HepG2 (cell line): ENCODE results near the gene ADAMTS2. TPM values are rescaled to one million over a fixed set of nuclear protein-coding genes. Genes with fewer than 3 reads are reported as not detected.

ENCODE experiments used
- ATAC-seq: fragments of 200-7000 bp; cut with Tn5 transposase; 3 replicates; pipeline ENCODE4 v1.9.1; 2020; ENCODE audit warnings: mild to moderate bottlenecking, moderate library complexity
- BruUV-seq: library from RNA; stranded (reverse); fragments of 400-500 nt; replicated peaks from 2 replicates; lab custom pipeline; 2021; lab: Mats Ljungman, UMichigan
- CTCF ChIA-PET: fragments of 300-600 bp; formaldehyde crosslinking; extraction: SDS; loops from one replicate; lab custom pipeline; 2021; ENCODE audit warnings: low total read pairs, inconsistent platforms, low intra/inter-chr PET ratio; lab: Yijun Ruan, JAX
- POLR2A ChIA-PET: fragments of 350-600 bp; sonication (Branson Sonifier 250); formaldehyde crosslinking; loops from one replicate; lab custom pipeline; 2020; ENCODE audit warnings: antibody characterized with exemption, inconsistent platforms; lab: Yijun Ruan, JAX
- DNase-seq: peaks from one replicate; pipeline ENCODE4 v3.0.0-alpha.2; 2015; ENCODE audit warnings: low spot score
- FAIRE-seq: peaks from 3 replicates; lab custom pipeline; 2011; peaks lifted over from hg19 to GRCh38; lab: Jason Lieb, UNC
- H2AFZ ChIP-seq: one replicate; pipeline ENCODE4 v1.6.1; 2011; ENCODE audit warnings: low read length, inconsistent platforms
- H3K27ac ChIP-seq: fragments of 300-600 bp; 3 replicates; pipeline ENCODE4 v1.8.0; 2011; ENCODE audit warnings: mixed run types, mild to moderate bottlenecking, mixed read lengths, low read length, inconsistent platforms; ENCODE audit not compliant: insufficient read depth; ENCODE audit errors: extremely low read length
- H3K27me3 ChIP-seq, 2 experiments: fragments of 200-600 bp in 1 of 2; 2 replicates in 1 of 2; 3 replicates in 1 of 2; pipeline versions ENCODE4 v1.6.0 to v1.8.0; 2011; ENCODE audit warnings: low read length in 2 of 2, mild to moderate bottlenecking in 2 of 2, moderate library complexity in 2 of 2, inconsistent platforms in 1 of 2; ENCODE audit not compliant: insufficient read depth in 2 of 2, control insufficient read depth in 1 of 2
- H3K36me3 ChIP-seq, 2 experiments: fragments of 200-600 bp in 1 of 2; replicated peaks in 1 of 2; 2 replicates in 1 of 2; 3 replicates in 1 of 2; pipeline versions ENCODE4 v1.5.1 to v1.8.0; 2011; ENCODE audit warnings: low read length in 2 of 2, inconsistent platforms in 1 of 2; ENCODE audit not compliant: insufficient read depth in 2 of 2, control insufficient read depth in 1 of 2
- H3K4me1 ChIP-seq: 2 replicates; pipeline ENCODE4 v1.5.1; 2012; ENCODE audit warnings: low read length, inconsistent platforms; ENCODE audit not compliant: insufficient read depth
- H3K4me2 ChIP-seq: 2 replicates; pipeline ENCODE4 v1.6.0; 2011; ENCODE audit warnings: low read depth, low read length, inconsistent platforms
- H3K4me3 ChIP-seq, 3 experiments: fragments of 200-600 bp in 1 of 3; sonication (generic), shearing (Covaris generic) in 1 of 3; replicated peaks in 1 of 3; 2 replicates each; pipeline ENCODE4 v1.5.1; 2011 to 2016; ENCODE audit warnings: low read length in 3 of 3, inconsistent platforms in 2 of 3, low read depth in 2 of 3, mild to moderate bottlenecking in 2 of 3, control low read depth in 1 of 3, mixed read lengths in 1 of 3; ENCODE audit not compliant: insufficient read depth in 1 of 3
- H3K79me2 ChIP-seq: one replicate; pipeline ENCODE4 v1.6.1; 2011; ENCODE audit warnings: low read length, inconsistent platforms; ENCODE audit not compliant: insufficient read depth
- H3K9ac ChIP-seq: 2 replicates; pipeline ENCODE4 v1.6.0; 2011; ENCODE audit warnings: mild to moderate bottlenecking, low read depth, low read length, inconsistent platforms; ENCODE audit not compliant: insufficient read depth
- H3K9me3 ChIP-seq: 2 replicates; pipeline ENCODE4 v1.5.1; 2012; ENCODE audit warnings: mild to moderate bottlenecking, low read length
- H4K20me1 ChIP-seq: 2 replicates; pipeline ENCODE4 v1.6.0; 2011; ENCODE audit warnings: inconsistent platforms, mild to moderate bottlenecking, low read length, moderate library complexity; ENCODE audit not compliant: insufficient read depth
- ISX ChIP-seq: sonication (generic); formaldehyde crosslinking; conservative IDR thresholded peaks from 2 replicates; pipeline ENCODE4 v1.5.0; 2020; ENCODE audit warnings: missing genetic modification reagents
- KLF15 ChIP-seq: sonication (generic); formaldehyde crosslinking; IDR thresholded peaks from 2 replicates; pipeline ENCODE4 v1.8.1; 2023; ENCODE audit warnings: borderline replicate concordance, mild to moderate bottlenecking, inconsistent platforms, missing genetic modification reagents, mixed read lengths
- MED13 ChIP-seq: sonication (generic); formaldehyde crosslinking; IDR thresholded peaks from 2 replicates; pipeline ENCODE4 v1.5.0; 2020; ENCODE audit warnings: missing genetic modification reagents
- NFE2L2 ChIP-seq: fragments of 150-350 bp; IDR thresholded peaks from 2 replicates; pipeline ENCODE4 v1.6.1; 2014; ENCODE audit warnings: low read length
- NFYB ChIP-seq: sonication (generic); formaldehyde crosslinking; IDR thresholded peaks from 2 replicates; pipeline ENCODE4 v1.4.0; 2020; ENCODE audit warnings: missing genetic modification reagents
- ZNF180 ChIP-seq: sonication (generic); formaldehyde crosslinking; IDR thresholded peaks from 2 replicates; pipeline ENCODE4 v1.4.0; 2020; ENCODE audit warnings: low read depth, missing genetic modification reagents, borderline replicate concordance
- ZNF382 ChIP-seq: sonication (generic); formaldehyde crosslinking; IDR thresholded peaks from 2 replicates; pipeline ENCODE4 v1.5.0; 2020; ENCODE audit warnings: missing genetic modification reagents, mild to moderate bottlenecking, borderline replicate concordance
- ZSCAN31 ChIP-seq: sonication (generic); formaldehyde crosslinking; IDR thresholded peaks from 2 replicates; pipeline ENCODE4 v1.5.0; 2020; ENCODE audit warnings: low read depth, mild to moderate bottlenecking, missing genetic modification reagents
- WGBS: methylation state at CpG from one replicate; pipeline ENCODE4 v1.1.6; 2017; ENCODE audit warnings: low lambda C conversion rate; 5-methylcytosine and 5-hydroxymethylcytosine counted together
- in situ Hi-C: cut with HindIII; loops from 2 replicates; pipeline ENCODE4 v1.10.0; 2017; ENCODE audit warnings: low pct_unique_long_range_greater_than_20kb; ENCODE audit not compliant: extremely low pct_ligation_motif_present
- intact Hi-C: fragments of 100-400 bp; cut with micrococcal nuclease; formaldehyde crosslinking; loops from one replicate; pipeline ENCODE4 v1.10.0; 2022; ENCODE audit not compliant: unreplicated experiment
- polyA plus RNA-seq, 8 experiments: library from polyadenylated mRNA; depleted of rRNA in 3 of 8; stranded (reverse) in 7 of 8; unstranded in 1 of 8; fragments of >200 nt; fragmentation: Illumina TruSeq in 4 of 8; extraction: Trizol in 4 of 8; gene quantifications; 2 replicates each; pipeline versions ENCODE4 v1.2.1 to v1.2.3, GENCODE V29; 2011 to 2016; ENCODE audit warnings: low read depth in 4 of 8, missing spikeins in 1 of 8, mixed read lengths in 1 of 8; ENCODE audit not compliant: insufficient read depth in 1 of 8
- total RNA-seq, 5 experiments: library from RNA; depleted of rRNA; stranded (reverse); fragments of >200 nt; fragmentation: Illumina TruSeq; extraction: Trizol; gene quantifications; 2 replicates each; pipeline ENCODE4 v1.2.3, GENCODE V29; 2016; ENCODE audit warnings: low read depth in 1 of 5
- TF ChIP-seq, protein P1 (sequence below): sonication (generic); formaldehyde crosslinking; IDR thresholded peaks from 2 replicates; pipeline ENCODE4 v1.5.0; 2020; ENCODE audit warnings: mild to moderate bottlenecking, missing genetic modification reagents
- TF ChIP-seq, protein P2 (sequence below): sonication (generic); formaldehyde crosslinking; IDR thresholded peaks from 2 replicates; pipeline ENCODE4 v1.8.0; 2022; ENCODE audit warnings: mild to moderate bottlenecking, missing genetic modification reagents, moderate library complexity

Gene ADAMTS2
- total and polyA plus RNA-seq, 2 of the 13 experiments (the other 11 are each of a cell fraction or from before 2014, with no cell fraction given): 0.24 to 3.5 TPM

DNA sequence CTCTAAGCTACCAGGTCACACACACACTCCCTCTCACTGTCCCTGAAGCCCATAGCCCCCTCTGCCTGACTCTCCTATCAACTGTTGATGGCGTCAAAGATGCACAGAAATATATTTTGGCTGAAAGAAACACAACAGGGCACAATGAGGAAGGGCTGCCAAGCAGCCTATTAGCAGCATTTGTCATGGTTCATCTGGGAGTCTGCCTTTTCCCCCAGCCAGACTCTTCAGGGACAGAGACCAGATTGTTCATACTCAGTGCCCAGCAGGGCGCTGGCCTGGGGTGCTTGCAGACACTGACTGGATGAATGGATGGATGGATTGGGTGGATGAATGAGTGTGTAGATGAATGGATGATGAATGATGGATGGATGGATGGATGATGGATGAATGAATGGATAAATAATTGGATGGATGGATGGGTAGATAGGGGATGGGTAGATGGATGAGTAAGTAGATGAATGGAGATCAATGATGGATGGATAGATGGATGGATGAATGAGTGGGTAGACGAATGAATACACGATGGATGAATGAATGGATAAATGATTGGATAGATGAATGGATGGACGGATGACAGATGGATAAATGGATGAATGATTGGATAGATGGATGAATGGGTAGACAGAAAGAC lies 90.5 kb downstream of the ADAMTS2 start:
- intact Hi-C loops: no loop called here
- H3K9me3 ChIP-seq: no peaks in the 10 kb centered on the region
- ChIA-PET POLR2A (no interaction called here), CTCF (no interaction called here)
- no TSS peak for BruUV-seq
- H3K4me2 ChIP-seq: no peak overlapping the region
- H3K27me3 ChIP-seq: peaks cover 0 to 3% of the 10 kb centered on the region in 2 experiments; a peak in 2 of 5 replicates
- no peaks in the 10 kb centered on the region for H4K20me1 ChIP-seq
- DNase-seq (no peak), FAIRE-seq (no peak), ATAC-seq (no peak)
- TF ChIP-seq KLF15 (CRISPR knock-in tag) (no peak), NFYB (CRISPR knock-in tag) (no peak), MED13 (no peak), NFE2L2 (no peak), ZNF382 (CRISPR knock-in tag) (no peak), ZSCAN31 (no peak)
- TF ChIP-seq, protein P1, sequence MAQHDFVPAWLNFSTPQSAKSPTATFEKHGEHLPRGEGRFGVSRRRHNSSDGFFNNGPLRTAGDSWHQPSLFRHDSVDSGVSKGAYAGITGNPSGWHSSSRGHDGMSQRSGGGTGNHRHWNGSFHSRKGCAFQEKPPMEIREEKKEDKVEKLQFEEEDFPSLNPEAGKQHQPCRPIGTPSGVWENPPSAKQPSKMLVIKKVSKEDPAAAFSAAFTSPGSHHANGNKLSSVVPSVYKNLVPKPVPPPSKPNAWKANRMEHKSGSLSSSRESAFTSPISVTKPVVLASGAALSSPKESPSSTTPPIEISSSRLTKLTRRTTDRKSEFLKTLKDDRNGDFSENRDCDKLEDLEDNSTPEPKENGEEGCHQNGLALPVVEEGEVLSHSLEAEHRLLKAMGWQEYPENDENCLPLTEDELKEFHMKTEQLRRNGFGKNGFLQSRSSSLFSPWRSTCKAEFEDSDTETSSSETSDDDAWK (CRISPR knock-in tag): no peak
- WGBS: 36% methylated on average over 5 of the region's 5 CpGs
- H3K9ac ChIP-seq: no peak overlapping the region
- in situ Hi-C loops: no loop called here
- no peak overlapping the region for H3K4me3 ChIP-seq
- no peaks in the 10 kb centered on the region for H3K4me1 ChIP-seq
- no peaks in the 10 kb centered on the region for H3K36me3 ChIP-seq
- H3K27ac ChIP-seq: no peak overlapping the region
- no peak overlapping the region for H2AFZ ChIP-seq
- no peaks in the 10 kb centered on the region for H3K79me2 ChIP-seq

DNA sequence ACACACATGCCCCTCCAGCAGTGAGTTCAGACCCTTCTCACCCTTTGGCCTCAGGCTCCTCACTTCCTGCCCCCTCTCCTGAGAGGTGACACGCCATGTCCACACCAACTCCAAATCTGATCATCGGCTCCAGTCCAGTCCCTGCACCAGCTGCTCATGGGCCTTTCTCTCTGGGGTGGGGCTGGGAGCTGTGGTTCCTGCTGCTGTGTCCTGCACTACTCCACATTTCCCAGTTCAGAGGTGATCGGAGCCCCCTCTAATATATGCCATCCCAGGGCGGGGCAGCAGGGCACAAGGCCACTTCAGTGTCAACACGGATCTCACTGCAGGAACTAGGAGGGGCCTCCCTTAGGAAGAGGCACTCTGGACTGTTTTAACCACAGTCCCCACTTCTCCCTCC lies 91.5 kb downstream of the ADAMTS2 start:
- CTCF ChIA-PET: no interaction called here
- DNase-seq: no peak

More for the DNA sequence above, 91.5 kb downstream of the ADAMTS2 start:
- H3K4me2 ChIP-seq: no peak overlapping the region
- no TSS peak for BruUV-seq
- H4K20me1 ChIP-seq: no peaks in the 10 kb centered on the region
- 14% methylated on average over 5 of the region's 5 CpGs for WGBS
- H3K9me3 ChIP-seq: no peaks in the 10 kb centered on the region
- no peak overlapping the region for H3K27ac ChIP-seq
- no peak overlapping the region for H3K9ac ChIP-seq
- peaks cover 0 to 3% of the 10 kb centered on the region in 2 experiments; a peak in 2 of 5 replicates for H3K27me3 ChIP-seq
- no peaks in the 10 kb centered on the region for H3K36me3 ChIP-seq
- in situ Hi-C loops (no loop called here), intact Hi-C loops (no loop called here)
- FAIRE-seq: no peak
- H3K79me2 ChIP-seq: no peaks in the 10 kb centered on the region
- POLR2A ChIA-PET: no interaction called here
- TF ChIP-seq ZNF180 (CRISPR knock-in tag) (peak; percentile 56; the same call in 1 of the 2 replicates), ISX (CRISPR knock-in tag) (no peak)
- TF ChIP-seq, protein P2, sequence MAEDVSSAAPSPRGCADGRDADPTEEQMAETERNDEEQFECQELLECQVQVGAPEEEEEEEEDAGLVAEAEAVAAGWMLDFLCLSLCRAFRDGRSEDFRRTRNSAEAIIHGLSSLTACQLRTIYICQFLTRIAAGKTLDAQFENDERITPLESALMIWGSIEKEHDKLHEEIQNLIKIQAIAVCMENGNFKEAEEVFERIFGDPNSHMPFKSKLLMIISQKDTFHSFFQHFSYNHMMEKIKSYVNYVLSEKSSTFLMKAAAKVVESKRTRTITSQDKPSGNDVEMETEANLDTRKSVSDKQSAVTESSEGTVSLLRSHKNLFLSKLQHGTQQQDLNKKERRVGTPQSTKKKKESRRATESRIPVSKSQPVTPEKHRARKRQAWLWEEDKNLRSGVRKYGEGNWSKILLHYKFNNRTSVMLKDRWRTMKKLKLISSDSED: no peak
- TF ChIP-seq, all 625 proteins: peak for 1
- H2AFZ ChIP-seq: no peak overlapping the region
- ATAC-seq: no peak
- H3K4me3 ChIP-seq: no peak overlapping the region
- no peaks in the 10 kb centered on the region for H3K4me1 ChIP-seq
